Thoracic aorta (tissue), 2 donors: Measurements from ENCODE around the gene CCDC134. TPM values are rescaled to one million over a fixed set of nuclear protein-coding genes. Genes with fewer than 3 reads are reported as not detected.
"Not testable (repeated sequence)": the region's sequence is repeated elsewhere in the genome, so short reads cannot be mapped to it uniquely, and the experiment has no call there.

Experiments
- ATAC-seq: fragments of 150-250 bp; one replicate; pipeline ENCODE4 v1.8.0; 2017; ENCODE audit warnings: low read depth; ENCODE audit not compliant: insufficient number of reproducible peaks, low FRiP score
- DNase-seq: peaks from one replicate; pipeline ENCODE4 v3.0.0-alpha.2; 2020; ENCODE audit warnings: low spot score
- H3K27ac ChIP-seq, 2 donors: fragments of 200-600 bp; sonication (generic); 1 replicate in 1 of 2; 2 replicates in 1 of 2; pipeline ENCODE4 v1.5.1; 2016; ENCODE audit warnings: mild to moderate bottlenecking in 2 of 2, moderate library complexity in 2 of 2
- H3K27me3 ChIP-seq: fragments of 200-600 bp; sonication (generic); replicated peaks from 2 replicates; pipeline ENCODE4 v1.6.0; 2016; ENCODE audit warnings: mild to moderate bottlenecking; ENCODE audit not compliant: insufficient read depth
- H3K36me3 ChIP-seq: fragments of 200-600 bp; sonication (generic); one replicate; pipeline ENCODE4 v1.5.1; 2016
- H3K4me1 ChIP-seq, 2 donors: fragments of 200-600 bp; sonication (generic); 1 replicate in 1 of 2; 2 replicates in 1 of 2; pipeline versions ENCODE4 v1.5.1 to v1.6.0; 2016; ENCODE audit warnings: low read depth in 2 of 2, mild to moderate bottlenecking in 1 of 2; ENCODE audit not compliant: control insufficient read depth in 1 of 2
- H3K4me3 ChIP-seq: fragments of 200-600 bp; sonication (generic); 2 replicates; pipeline ENCODE4 v1.5.1; 2016; ENCODE audit warnings: mild to moderate bottlenecking
- H3K9me3 ChIP-seq: fragments of 200-600 bp; sonication (generic); 2 replicates; pipeline ENCODE4 v1.5.1; 2016
- CTCF ChIP-seq: fragments of 200-600 bp; sonication (generic); IDR thresholded peaks from one replicate; pipeline ENCODE4 v1.5.1; 2019; ENCODE audit warnings: antibody characterized with exemption
- total RNA-seq, 2 donors: library from RNA; depleted of rRNA; stranded (reverse); fragments of >200 nt; gene quantifications; one replicate each; pipeline versions ENCODE4 v1.1.0 to v1.2.3, GENCODE V29; 2016

CCDC134 gene
- total RNA-seq, 2 donors from 2014 or later = 1.6 to 5.3 TPM

GRCh38 chr22:41833369-41834004 is 33.0 kb downstream of the CCDC134 start:
- no peaks in the 10 kb centered on the region for H3K27me3 ChIP-seq
- peak overlapping the region; percentile 85 to 92 for H3K27ac ChIP-seq
- peak overlapping the region; percentile 96 for H3K4me3 ChIP-seq
- no peak for TF ChIP-seq CTCF
- ATAC-seq (no peak), DNase-seq (no peak)
- H3K4me1 ChIP-seq = peaks cover 7 to 31% of the 10 kb centered on the region in 2 donors
- peaks cover 2% of the 10 kb centered on the region for H3K36me3 ChIP-seq
- H3K9me3 ChIP-seq = no peaks in the 10 kb centered on the region

GRCh38 chr22:41834005-41834944 is 33.8 kb downstream of the CCDC134 start:
- H3K27ac ChIP-seq = peak overlapping the region; percentile 85 to 92
- no peaks in the 10 kb centered on the region for H3K9me3 ChIP-seq
- DNase-seq (no peak), ATAC-seq (no peak)
- peaks cover 7 to 31% of the 10 kb centered on the region in 2 donors for H3K4me1 ChIP-seq
- no peak for TF ChIP-seq CTCF
- H3K36me3 ChIP-seq = peaks cover 2% of the 10 kb centered on the region
- no peaks in the 10 kb centered on the region for H3K27me3 ChIP-seq
- H3K4me3 ChIP-seq = peak overlapping the region; percentile 96

- H3K36me3 ChIP-seq, H3K4me3 ChIP-seq, H3K27ac ChIP-seq, DNase-seq, H3K27me3 ChIP-seq, ATAC-seq, H3K9me3 ChIP-seq: not testable (repeated sequence)
- H3K4me1 ChIP-seq = peaks cover 7 to 31% of the 10 kb centered on the region in 2 donors
These were observed 35.0 kb downstream of the CCDC134 start for GRCh38 chr22:41835462-41835861.

GRCh38 chr22:41836551-41836950 is 36.1 kb downstream of the CCDC134 start:
- H3K27me3 ChIP-seq = no peaks in the 10 kb centered on the region
- peaks cover 2% of the 10 kb centered on the region for H3K36me3 ChIP-seq
- DNase-seq (no peak), ATAC-seq (no peak)
- H3K9me3 ChIP-seq = no peaks in the 10 kb centered on the region
- no peak overlapping the region for H3K27ac ChIP-seq
- H3K4me1 ChIP-seq = peaks cover 7 to 26% of the 10 kb centered on the region in 2 donors
- H3K4me3 ChIP-seq = no peak overlapping the region
- TF ChIP-seq CTCF = no peak

- TF ChIP-seq CTCF = no peak
- Histone ChIP-seq H3K4me3 (no peak overlapping the region), H3K9me3 (no peaks in the 10 kb centered on the region), H3K27ac (no peak overlapping the region), H3K4me1 (peaks cover 7 to 15% of the 10 kb centered on the region in 2 donors), H3K27me3 (no peaks in the 10 kb centered on the region), H3K36me3 (peaks cover 2% of the 10 kb centered on the region)
- ATAC-seq (no peak), DNase-seq (no peak)
These were observed 38.6 kb downstream of the CCDC134 start for GRCh38 chr22:41838842-41839618.
